ENCODE results near the gene C2CD2L.
"Not testable (repeated sequence)": the region's sequence is repeated elsewhere in the genome, so short reads cannot be mapped to it uniquely, and the experiment has no call there.

C2CD2L gene

GRCh38 chr11:119153049-119153818 lies 46.1 kb downstream of the C2CD2L start:
- DNase-seq: no peak

GRCh38 chr11:119154178-119154577 lies 47.0 kb downstream of the C2CD2L start:
- no peak for DNase-seq

GRCh38 chr11:119155733-119156492 lies 48.8 kb downstream of the C2CD2L start:
- DNase-seq: no peak

- no peak for DNase-seq
Observed at GRCh38 chr11:119156496-119156895, 49.4 kb downstream of the C2CD2L start.

GRCh38 chr11:119157063-119157462 lies 49.9 kb downstream of the C2CD2L start:
- no peak for DNase-seq

GRCh38 chr11:119158467-119158866 lies 51.3 kb downstream of the C2CD2L start:
- no peak for DNase-seq

GRCh38 chr11:119160151-119160550 lies 53.0 kb downstream of the C2CD2L start:
- DNase-seq: no peak

- DNase-seq: no peak
Observed at GRCh38 chr11:119161871-119162270, 54.7 kb downstream of the C2CD2L start.

- no peak for DNase-seq
Observed at GRCh38 chr11:119166368-119167076, 59.4 kb downstream of the C2CD2L start.

- DNase-seq: not testable (repeated sequence)
Observed at GRCh38 chr11:119167077-119167458, 59.9 kb downstream of the C2CD2L start.

GRCh38 chr11:119167933-119168332 lies 60.8 kb downstream of the C2CD2L start:
- no peak for DNase-seq
